ENCODE measurements around the gene CYP2U1. TPM values are rescaled to one million over a fixed set of nuclear protein-coding genes. Genes with fewer than 3 reads are reported as not detected.

The CYP2U1 gene
- total and polyA plus RNA-seq, 7 donors = 0.69 to 16.1 (median 11.9) TPM

GRCh38 chr4:107996949-107997788 is 65.8 kb downstream of the CYP2U1 start:
- WGBS, 2 donors = 72 to 81% methylated on average over 5 of the region's 5 CpGs
- Histone ChIP-seq H3K4me3 (no peak overlapping the region), H3K27me3 (no peaks in the 10 kb centered on the region), H3K27ac (peak overlapping the region; percentile 69 to 96 (median 83)), H3K36me3 (no peaks in the 10 kb centered on the region), H3K9me3 (no peaks in the 10 kb centered on the region), H3K4me1 (peaks cover 0 to 66% (median 53%) of the 10 kb centered on the region in 4 donors)
- intact Hi-C loops (cut with DNase I) = loop anchor here (1.0 to 10.0 kb wide), 3 partner anchors 66 to 752 kb away; partner anchors contain the start of gene CYP2U1
- peak; percentile 84 for DNase-seq
- TF ChIP-seq EP300 (IDR thresholded peaks at IDR 0.05) (peak; percentile 53 to 84 (median 73)), POLR2AphosphoS5 (IDR thresholded peaks at IDR 0.05) (peak; percentile 70 to 79 (median 76))
- TF ChIP-seq, protein P1, sequence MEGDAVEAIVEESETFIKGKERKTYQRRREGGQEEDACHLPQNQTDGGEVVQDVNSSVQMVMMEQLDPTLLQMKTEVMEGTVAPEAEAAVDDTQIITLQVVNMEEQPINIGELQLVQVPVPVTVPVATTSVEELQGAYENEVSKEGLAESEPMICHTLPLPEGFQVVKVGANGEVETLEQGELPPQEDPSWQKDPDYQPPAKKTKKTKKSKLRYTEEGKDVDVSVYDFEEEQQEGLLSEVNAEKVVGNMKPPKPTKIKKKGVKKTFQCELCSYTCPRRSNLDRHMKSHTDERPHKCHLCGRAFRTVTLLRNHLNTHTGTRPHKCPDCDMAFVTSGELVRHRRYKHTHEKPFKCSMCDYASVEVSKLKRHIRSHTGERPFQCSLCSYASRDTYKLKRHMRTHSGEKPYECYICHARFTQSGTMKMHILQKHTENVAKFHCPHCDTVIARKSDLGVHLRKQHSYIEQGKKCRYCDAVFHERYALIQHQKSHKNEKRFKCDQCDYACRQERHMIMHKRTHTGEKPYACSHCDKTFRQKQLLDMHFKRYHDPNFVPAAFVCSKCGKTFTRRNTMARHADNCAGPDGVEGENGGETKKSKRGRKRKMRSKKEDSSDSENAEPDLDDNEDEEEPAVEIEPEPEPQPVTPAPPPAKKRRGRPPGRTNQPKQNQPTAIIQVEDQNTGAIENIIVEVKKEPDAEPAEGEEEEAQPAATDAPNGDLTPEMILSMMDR (IDR thresholded peaks at IDR 0.05) = no peak

DNA sequence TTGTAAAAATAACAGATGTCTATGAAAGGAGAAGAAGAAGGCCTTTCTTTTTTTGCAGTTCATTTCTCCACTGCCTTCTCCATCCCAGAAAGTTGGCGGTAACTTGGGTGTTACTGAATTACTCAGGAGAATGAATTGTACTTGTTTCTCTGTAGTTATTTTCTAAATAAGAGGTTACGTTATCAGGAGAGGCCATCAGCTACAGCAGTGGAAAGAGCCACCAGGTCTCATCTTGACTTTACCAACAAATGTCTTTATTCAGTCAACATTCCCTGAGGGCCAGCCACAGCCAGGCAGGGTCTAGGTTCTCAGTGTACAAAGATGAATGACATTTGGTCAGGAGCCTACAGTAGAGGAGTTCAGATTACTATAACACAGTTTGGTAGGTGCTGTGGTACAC is 66.4 kb downstream of the CYP2U1 start:
- no peaks in the 10 kb centered on the region for H3K9me3 ChIP-seq
- H3K27me3 ChIP-seq = no peaks in the 10 kb centered on the region
- no peak for TF ChIP-seq POLR2AphosphoS5 (IDR thresholded peaks at IDR 0.05)
- H3K27ac ChIP-seq = peak overlapping the region; percentile 69 to 96 (median 83)
- DNase-seq = no peak
- no peaks in the 10 kb centered on the region for H3K36me3 ChIP-seq
- H3K4me3 ChIP-seq = no peak overlapping the region
- intact Hi-C loops (cut with DNase I) = loop anchor here (1.0 to 10.0 kb wide), 3 partner anchors 67 to 753 kb away; partner anchors contain the start of gene CYP2U1
- WGBS, 2 donors = 89 to 94% methylated on average over 2 of the region's 2 CpGs
- peaks cover 0 to 60% (median 49%) of the 10 kb centered on the region in 4 donors for H3K4me1 ChIP-seq

DNA sequence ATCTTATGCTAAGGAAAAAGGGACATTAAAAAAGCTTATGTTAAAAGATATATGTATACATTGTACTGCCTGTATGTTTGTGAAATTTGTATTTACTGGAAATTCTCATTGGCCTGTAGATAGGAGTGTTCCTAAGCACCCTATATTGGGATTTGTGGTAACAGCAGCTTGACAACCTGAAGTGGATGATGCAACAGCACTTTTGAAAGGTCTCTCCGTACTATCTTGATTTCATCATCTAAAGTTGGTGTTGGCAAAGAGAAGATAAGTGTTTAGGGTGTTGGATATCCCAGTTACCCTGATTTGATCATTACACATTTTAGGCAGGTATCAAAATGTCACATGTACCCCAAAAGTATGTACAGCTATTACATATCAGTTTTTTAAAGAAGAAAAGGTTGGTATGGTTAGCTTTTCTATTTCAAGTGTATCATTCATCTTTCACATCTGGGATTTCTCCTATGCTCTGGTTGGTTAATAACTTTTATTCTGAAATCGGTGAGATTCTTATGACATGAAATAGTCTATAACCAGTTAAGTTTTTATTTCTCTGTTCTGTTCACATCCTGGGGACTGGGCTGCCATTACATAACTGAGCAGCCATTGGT is 68.7 kb downstream of the CYP2U1 start:
- H3K27ac ChIP-seq = peak overlapping the region in 2 of 4 donors; percentile 85 to 96
- no peak for TF ChIP-seq POLR2A (IDR thresholded peaks at IDR 0.05)
- peak in 1 of 4 donors; percentile 34 for TF ChIP-seq POLR2AphosphoS5 (IDR thresholded peaks at IDR 0.05)
- peaks cover 0 to 61% (median 49%) of the 10 kb centered on the region in 4 donors for H3K4me1 ChIP-seq
- no peaks in the 10 kb centered on the region for H3K9me3 ChIP-seq
- H3K4me3 ChIP-seq = no peak overlapping the region
- H3K36me3 ChIP-seq = no peaks in the 10 kb centered on the region
- intact Hi-C loops (cut with DNase I) = loop anchor here (10.0 kb wide), 1 partner anchor 755 kb away; no protein-coding TSS in a partner anchor
- no peak for DNase-seq
- WGBS, 2 donors = 92 to 96% methylated on average over 2 of the region's 2 CpGs
- H3K27me3 ChIP-seq = no peaks in the 10 kb centered on the region

GRCh38 chr4:108001540-108002135 is 70.3 kb downstream of the CYP2U1 start:
- Histone ChIP-seq H3K27ac (no peak overlapping the region), H3K4me1 (peaks cover 0 to 63% (median 44%) of the 10 kb centered on the region in 4 donors), H3K27me3 (no peaks in the 10 kb centered on the region), H3K4me3 (no peak overlapping the region), H3K36me3 (no peaks in the 10 kb centered on the region), H3K9me3 (no peaks in the 10 kb centered on the region)
- intact Hi-C loops (cut with DNase I) = no loop called here
- TF ChIP-seq POLR2A (IDR thresholded peaks at IDR 0.05) (no peak), EP300 (IDR thresholded peaks at IDR 0.05) (no peak), POLR2AphosphoS5 (IDR thresholded peaks at IDR 0.05) (no peak)
- TF ChIP-seq, protein P1 (IDR thresholded peaks at IDR 0.05) = no peak
- WGBS, 2 donors = 98% methylated on average over 3 of the region's 3 CpGs
- DNase-seq = no peak

Other genes starting within 250 kb of the CYP2U1 start
- gene PAPSS1, start 211.3 kb upstream of the CYP2U1 start, total RNA-seq = 10 to 100 TPM; 25.5 to 30.0 (median 28.8) TPM
- gene PAPSS1, start 211.3 kb upstream of the CYP2U1 start, polyA plus RNA-seq = 10 to 100 TPM; 20.6 to 21.6 (median 21.4) TPM
- gene SGMS2, start 106.6 kb upstream of the CYP2U1 start, total RNA-seq = 100 to 1,000 TPM; 101 to 204 (median 147) TPM
- gene SGMS2, start 106.6 kb upstream of the CYP2U1 start, polyA plus RNA-seq = 1 to 10 TPM; 3.0 to 6.3 (median 4.2) TPM
- gene HADH, start 58.3 kb downstream of the CYP2U1 start, total RNA-seq = 100 to 1,000 TPM in 1 of 4 donors, 10 to 100 TPM in 3; 46.6 to 119 (median 65.0) TPM
- gene HADH, start 58.3 kb downstream of the CYP2U1 start, polyA plus RNA-seq = 100 to 1,000 TPM in 2 of 3 donors, 10 to 100 TPM in 1; 99.6 to 229 (median 117) TPM
- gene LEF1, start 237.4 kb downstream of the CYP2U1 start, total RNA-seq = 1 to 10 TPM in 3 of 4 donors, under 1 TPM in 1; 0.83 to 3.3 (median 3.2) TPM
- gene LEF1, start 237.4 kb downstream of the CYP2U1 start, polyA plus RNA-seq = 10 to 100 TPM in 1 of 3 donors, 1 to 10 TPM in 1, not detected in 1; 2.3 to 25.3 TPM